GM12878 (cell line): Measurements from ENCODE around the gene CYB5D1. TPM values are rescaled to one million over a fixed set of nuclear protein-coding genes. Genes with fewer than 3 reads are reported as not detected.

Source experiments
- BACH1 ChIP-seq: fragments of 450-650 bp; IDR thresholded peaks from 2 replicates; pipeline ENCODE4 v1.6.1; 2017; ENCODE audit warnings: mild to moderate bottlenecking, borderline replicate concordance
- CHD1 ChIP-seq: IDR thresholded peaks from 2 replicates; pipeline ENCODE4 v1.6.1; 2012; ENCODE audit warnings: low read depth, low read length, improper control_type of control experiment
- CREB1 ChIP-seq: IDR thresholded peaks from 2 replicates; pipeline ENCODE4 v1.6.1; 2012; ENCODE audit warnings: low read depth, mild to moderate bottlenecking, inconsistent platforms
- HDGF ChIP-seq: fragments of 450-650 bp; IDR thresholded peaks from 2 replicates; pipeline ENCODE4 v1.6.1; 2016; ENCODE audit warnings: antibody characterized with exemption
- NR2C2 ChIP-seq: IDR thresholded peaks from 2 replicates; pipeline ENCODE4 v1.6.1; 2011; ENCODE audit warnings: borderline replicate concordance, low read depth; ENCODE audit not compliant: control insufficient read depth, insufficient read length
- RB1 ChIP-seq: fragments of 450-650 bp; formaldehyde crosslinking; IDR thresholded peaks from 2 replicates; pipeline ENCODE4 v1.6.1; 2017; ENCODE audit warnings: mild to moderate bottlenecking, borderline replicate concordance
- SIN3A ChIP-seq: IDR thresholded peaks from 2 replicates; pipeline ENCODE4 v1.6.1; 2012; ENCODE audit warnings: low read depth, low read length, improper control_type of control experiment
- SP1 ChIP-seq: IDR thresholded peaks from one replicate; pipeline ENCODE4 v1.6.1; 2011; ENCODE audit warnings: low read depth, low read length
- TBL1XR1 ChIP-seq: IDR thresholded peaks from 2 replicates; pipeline ENCODE4 v1.6.1; 2012; ENCODE audit warnings: low read depth, low read length, improper control_type of control experiment
- ZNF24 ChIP-seq: fragments of 450-650 bp; IDR thresholded peaks from 2 replicates; pipeline ENCODE4 v1.6.1; 2017; ENCODE audit warnings: antibody characterized with exemption, mild to moderate bottlenecking
- polyA plus RNA-seq, 11 experiments: library from polyadenylated mRNA; depleted of rRNA in 4 of 11; unstranded in 6 of 11; stranded (reverse) in 5 of 11; fragments of >200 nt; fragmentation: Nextera tagmentation in 4 of 11; fragmentation: Illumina TruSeq in 1 of 11; extraction: Ambion mirVana in 4 of 11; extraction: Trizol in 1 of 11; gene quantifications; 1 replicate in 1 of 11; 2 replicates in 10 of 11; pipeline versions ENCODE4 v1.2.1 to v1.2.3, GENCODE V29; 2011 to 2016; ENCODE audit warnings: inconsistent platforms in 2 of 11, missing spikeins in 2 of 11, low read depth in 1 of 11
- total RNA-seq, 4 experiments: library from RNA; depleted of rRNA in 3 of 4; stranded (reverse); fragments of >200 nt in 3 of 4; fragmentation: Illumina TruSeq in 1 of 4; extraction: Trizol in 1 of 4; gene quantifications; 2 replicates each; pipeline versions ENCODE4 v1.2.1 to v1.2.3, GENCODE V29; 2013 to 2021
- TF ChIP-seq, protein P1 (sequence below): fragments of 450-650 bp; conservative IDR thresholded peaks from 2 replicates; pipeline ENCODE4 v1.6.1; 2017; ENCODE audit warnings: mild to moderate bottlenecking, moderate library complexity
- TF ChIP-seq, protein P2 (sequence below): fragments of 450-650 bp; IDR thresholded peaks from 2 replicates; pipeline ENCODE4 v1.6.1; 2017; ENCODE audit warnings: low read depth, mild to moderate bottlenecking, moderate library complexity
- TF ChIP-seq, protein P3 (sequence below): IDR thresholded peaks from 2 replicates; pipeline ENCODE4 v1.6.1; 2011; ENCODE audit warnings: low read depth, mild to moderate bottlenecking, low read length, moderate library complexity, borderline replicate concordance; ENCODE audit errors: extremely low read depth
- TF ChIP-seq, protein P4 (sequence below), 3 experiments: IDR thresholded peaks in 2 of 3; conservative IDR thresholded peaks in 1 of 3; 2 replicates each; pipeline ENCODE4 v1.5.1; 2011; ENCODE audit warnings: low read depth in 3 of 3, low read length in 3 of 3, mild to moderate bottlenecking in 3 of 3, control low read depth in 2 of 3, moderate library complexity in 2 of 3, inconsistent platforms in 1 of 3, mixed read lengths in 1 of 3; ENCODE audit not compliant: control insufficient read depth in 2 of 3, insufficient read depth in 1 of 3; ENCODE audit errors: extremely low read depth in 1 of 3

Gene CYB5D1
- total and polyA plus RNA-seq, 10 of the 15 experiments (the other 5 are each of a cell fraction or from before 2014, with no cell fraction given), result 1.6 to 8.7 (median 6.4) TPM

DNA sequence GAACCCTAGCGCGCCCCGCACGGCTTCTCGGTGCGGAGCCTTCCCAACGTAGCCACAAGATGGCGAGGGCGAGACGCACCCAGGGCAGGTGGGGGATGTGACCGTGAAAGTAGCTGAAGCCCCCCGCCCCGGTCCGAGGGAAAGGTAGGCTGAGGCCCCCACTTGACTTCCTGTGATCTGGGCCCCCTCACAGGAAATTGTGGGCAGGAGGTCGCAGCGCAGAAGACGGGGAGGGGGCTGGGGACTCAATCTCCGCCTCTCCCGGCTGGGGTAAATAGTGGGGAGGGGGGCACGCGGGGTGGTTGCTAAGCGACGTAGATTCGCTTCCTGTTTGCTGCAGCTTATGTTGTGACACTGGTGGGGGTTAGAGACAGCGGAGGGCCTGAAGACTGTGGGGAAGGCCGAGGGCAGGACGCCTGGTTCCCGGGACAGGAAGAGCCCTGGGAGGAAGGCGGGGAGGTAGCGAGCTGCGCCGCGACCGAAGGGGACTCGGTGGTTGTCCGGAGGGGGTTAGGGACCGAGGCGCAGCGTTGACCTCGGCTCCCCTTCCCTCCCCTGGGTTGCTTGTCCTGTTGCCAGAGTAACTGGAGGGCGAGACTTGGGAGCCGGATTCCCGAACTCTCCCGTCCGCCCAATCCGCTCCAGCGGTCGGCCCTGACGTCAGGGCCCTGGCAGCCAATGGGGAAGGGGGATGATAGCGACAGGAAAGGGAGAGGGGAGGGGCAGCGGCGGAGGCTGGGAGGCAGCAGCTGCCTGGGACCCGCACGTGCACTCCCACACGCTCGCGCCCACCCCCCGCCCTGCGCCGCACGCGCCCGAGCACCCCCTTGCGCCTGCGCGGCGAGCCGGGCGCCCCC is 22.6 kb upstream of the CYB5D1 start (continued):
- TF ChIP-seq, protein P1, sequence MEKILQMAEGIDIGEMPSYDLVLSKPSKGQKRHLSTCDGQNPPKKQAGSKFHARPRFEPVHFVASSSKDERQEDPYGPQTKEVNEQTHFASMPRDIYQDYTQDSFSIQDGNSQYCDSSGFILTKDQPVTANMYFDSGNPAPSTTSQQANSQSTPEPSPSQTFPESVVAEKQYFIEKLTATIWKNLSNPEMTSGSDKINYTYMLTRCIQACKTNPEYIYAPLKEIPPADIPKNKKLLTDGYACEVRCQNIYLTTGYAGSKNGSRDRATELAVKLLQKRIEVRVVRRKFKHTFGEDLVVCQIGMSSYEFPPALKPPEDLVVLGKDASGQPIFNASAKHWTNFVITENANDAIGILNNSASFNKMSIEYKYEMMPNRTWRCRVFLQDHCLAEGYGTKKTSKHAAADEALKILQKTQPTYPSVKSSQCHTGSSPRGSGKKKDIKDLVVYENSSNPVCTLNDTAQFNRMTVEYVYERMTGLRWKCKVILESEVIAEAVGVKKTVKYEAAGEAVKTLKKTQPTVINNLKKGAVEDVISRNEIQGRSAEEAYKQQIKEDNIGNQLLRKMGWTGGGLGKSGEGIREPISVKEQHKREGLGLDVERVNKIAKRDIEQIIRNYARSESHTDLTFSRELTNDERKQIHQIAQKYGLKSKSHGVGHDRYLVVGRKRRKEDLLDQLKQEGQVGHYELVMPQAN, result peak; percentile 92; the same call in 1 of the 2 replicates
- TF ChIP-seq SIN3A (peak; percentile 84; the same call in 1 of the 2 replicates), CREB1 (no peak), CHD1 (no peak), TBL1XR1 (0 out of 2 replicates have a peak, but pooled peaks have one; percentile 35), ZNF24 (no peak), SP1 (peak; percentile 75), NR2C2 (no peak), HDGF (peak; percentile 85), BACH1 (peak; percentile 23; the same call in 1 of the 2 replicates), RB1 (no peak; the same call in 1 of the 2 replicates)
- TF ChIP-seq, protein P2, sequence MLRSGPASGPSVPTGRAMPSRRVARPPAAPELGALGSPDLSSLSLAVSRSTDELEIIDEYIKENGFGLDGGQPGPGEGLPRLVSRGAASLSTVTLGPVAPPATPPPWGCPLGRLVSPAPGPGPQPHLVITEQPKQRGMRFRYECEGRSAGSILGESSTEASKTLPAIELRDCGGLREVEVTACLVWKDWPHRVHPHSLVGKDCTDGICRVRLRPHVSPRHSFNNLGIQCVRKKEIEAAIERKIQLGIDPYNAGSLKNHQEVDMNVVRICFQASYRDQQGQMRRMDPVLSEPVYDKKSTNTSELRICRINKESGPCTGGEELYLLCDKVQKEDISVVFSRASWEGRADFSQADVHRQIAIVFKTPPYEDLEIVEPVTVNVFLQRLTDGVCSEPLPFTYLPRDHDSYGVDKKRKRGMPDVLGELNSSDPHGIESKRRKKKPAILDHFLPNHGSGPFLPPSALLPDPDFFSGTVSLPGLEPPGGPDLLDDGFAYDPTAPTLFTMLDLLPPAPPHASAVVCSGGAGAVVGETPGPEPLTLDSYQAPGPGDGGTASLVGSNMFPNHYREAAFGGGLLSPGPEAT, result peak; percentile 79
- TF ChIP-seq, protein P3, sequence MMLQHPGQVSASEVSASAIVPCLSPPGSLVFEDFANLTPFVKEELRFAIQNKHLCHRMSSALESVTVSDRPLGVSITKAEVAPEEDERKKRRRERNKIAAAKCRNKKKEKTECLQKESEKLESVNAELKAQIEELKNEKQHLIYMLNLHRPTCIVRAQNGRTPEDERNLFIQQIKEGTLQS, result no peak
- TF ChIP-seq, protein P4, sequence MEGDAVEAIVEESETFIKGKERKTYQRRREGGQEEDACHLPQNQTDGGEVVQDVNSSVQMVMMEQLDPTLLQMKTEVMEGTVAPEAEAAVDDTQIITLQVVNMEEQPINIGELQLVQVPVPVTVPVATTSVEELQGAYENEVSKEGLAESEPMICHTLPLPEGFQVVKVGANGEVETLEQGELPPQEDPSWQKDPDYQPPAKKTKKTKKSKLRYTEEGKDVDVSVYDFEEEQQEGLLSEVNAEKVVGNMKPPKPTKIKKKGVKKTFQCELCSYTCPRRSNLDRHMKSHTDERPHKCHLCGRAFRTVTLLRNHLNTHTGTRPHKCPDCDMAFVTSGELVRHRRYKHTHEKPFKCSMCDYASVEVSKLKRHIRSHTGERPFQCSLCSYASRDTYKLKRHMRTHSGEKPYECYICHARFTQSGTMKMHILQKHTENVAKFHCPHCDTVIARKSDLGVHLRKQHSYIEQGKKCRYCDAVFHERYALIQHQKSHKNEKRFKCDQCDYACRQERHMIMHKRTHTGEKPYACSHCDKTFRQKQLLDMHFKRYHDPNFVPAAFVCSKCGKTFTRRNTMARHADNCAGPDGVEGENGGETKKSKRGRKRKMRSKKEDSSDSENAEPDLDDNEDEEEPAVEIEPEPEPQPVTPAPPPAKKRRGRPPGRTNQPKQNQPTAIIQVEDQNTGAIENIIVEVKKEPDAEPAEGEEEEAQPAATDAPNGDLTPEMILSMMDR (IDR thresholded peaks at IDR 0.05 in 2 of 3, conservative IDR thresholded peaks at IDR 0.05 in 1 of 3; ENCODE audit: control insufficient read depth in 2 of 3, extremely low read depth in 1 of 3, insufficient read depth in 1 of 3, low read depth in 3 of 3, low read length in 3 of 3), result peak; percentile 82 to 87 (median 85)
